Left lung (tissue), 10 donors: ENCODE results near the gene ALDH3A2. TPM values are rescaled to one million over a fixed set of nuclear protein-coding genes. Genes with fewer than 3 reads are reported as not detected.
A peak's percentile ranks its signal among the peaks of the same experiment; 100 is the strongest.

Experiments
- ATAC-seq: fragments of 200-7000 bp; cut with Tn5 transposase; one replicate; pipeline ENCODE4 v1.9.1; 2020; ENCODE audit warnings: moderate library complexity
- DNase-seq, 4 donors: peaks; one replicate each; pipeline ENCODE4 v3.0.0-alpha.2; 2013 to 2020
- H3K27ac ChIP-seq, 2 donors: fragments of 200-600 bp; sonication (generic) in 1 of 2; one replicate each; pipeline versions ENCODE4 v1.5.0 to v1.8.0; 2020 to 2021
- H3K27me3 ChIP-seq, 2 donors: fragments of 200-600 bp; sonication (generic) in 1 of 2; one replicate each; pipeline versions ENCODE4 v1.5.0 to v1.8.0; 2020 to 2021
- H3K36me3 ChIP-seq, 2 donors: fragments of 200-600 bp; sonication (generic) in 1 of 2; one replicate each; pipeline versions ENCODE4 v1.5.0 to v1.8.0; 2020 to 2021
- H3K4me1 ChIP-seq, 2 donors: fragments of 200-600 bp; one replicate each; pipeline ENCODE4 v1.8.0; 2021
- H3K4me3 ChIP-seq, 2 donors: fragments of 200-600 bp; sonication (generic) in 1 of 2; one replicate each; pipeline versions ENCODE4 v1.5.0 to v1.8.0; 2020 to 2021; ENCODE audit warnings: mild to moderate bottlenecking in 1 of 2
- H3K9me3 ChIP-seq, 2 donors: fragments of 200-600 bp; sonication (generic) in 1 of 2; one replicate each; pipeline versions ENCODE4 v1.5.0 to v1.8.0; 2020 to 2021
- CTCF ChIP-seq, 2 donors: fragments of 200-600 bp; sonication (generic) in 1 of 2; IDR thresholded peaks; one replicate each; pipeline versions ENCODE4 v1.5.0 to v1.8.0; 2021; ENCODE audit warnings: antibody characterized with exemption in 2 of 2
- intact Hi-C, 2 donors: fragments of 100-400 bp; cut with DNase I; formaldehyde crosslinking; loops; one replicate each; pipeline versions ENCODE4 v1.11.2 to v1.14.2; 2022
- polyA plus RNA-seq, 6 donors: library from polyadenylated mRNA; unstranded; fragments of 120-200 nt; gene quantifications; one replicate each; pipeline ENCODE4 v1.2.1, GENCODE V29; 2013; ENCODE audit not compliant: insufficient read length in 6 of 6
- total RNA-seq, 2 donors: library from RNA; stranded (reverse); fragmentation: NEBNext Ultra II Directional; extraction: Animal tissue kit (Norgen Biotek cat#: 25700); gene quantifications; one replicate each; pipeline ENCODE4 v1.2.1, GENCODE V29; 2021
- donor health status: DM: no; HTN: yes; CAD: no.
- donor health status: DM: no; HTN: no; CAD: no.

ALDH3A2 gene
- total and polyA plus RNA-seq, 8 donors, result 57.6 to 208 (median 70.1) TPM

- ATAC-seq (peak; percentile 35), DNase-seq (peak; percentile 64 to 89 (median 80))
- Histone ChIP-seq H3K36me3 (peaks cover 0 to 6% of the 10 kb centered on the region in 2 donors), H3K4me1 (peaks cover 13 to 53% of the 10 kb centered on the region in 2 donors), H3K4me3 (peak overlapping the region; percentile 74 to 81), H3K27me3 (no peaks in the 10 kb centered on the region), H3K9me3 (no peaks in the 10 kb centered on the region), H3K27ac (peak overlapping the region; percentile 93 to 96)
- intact Hi-C loops, result no loop called here
- no peak for TF ChIP-seq CTCF (IDR thresholded peaks at IDR 0.05)
These were observed 665 bp upstream of the ALDH3A2 start for GRCh38 chr17:19647697-19648474.

DNA sequence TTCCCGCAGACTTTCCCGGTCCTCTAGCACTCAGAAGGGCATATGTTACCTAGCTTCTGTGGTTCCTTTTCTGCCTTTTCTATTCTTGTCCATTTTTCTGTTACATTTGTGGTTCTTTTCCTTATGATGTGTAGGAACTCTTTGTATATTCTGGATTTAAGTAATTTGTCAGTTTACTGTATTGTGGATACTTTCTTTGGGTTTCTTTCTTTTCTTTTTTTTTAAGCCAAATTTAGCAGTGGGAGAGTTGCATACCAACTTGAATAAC is 657 bp downstream of the ALDH3A2 start:
- no peak for ATAC-seq
- H3K36me3 ChIP-seq, result peaks cover 0 to 19% of the 10 kb centered on the region in 2 donors
- H3K27me3 ChIP-seq, result no peaks in the 10 kb centered on the region
- intact Hi-C loops, result no loop called here
- peaks cover 13 to 53% of the 10 kb centered on the region in 2 donors for H3K4me1 ChIP-seq
- no peaks in the 10 kb centered on the region for H3K9me3 ChIP-seq
- H3K4me3 ChIP-seq, result peak overlapping the region; percentile 74 to 81
- H3K27ac ChIP-seq, result peak overlapping the region; percentile 93 to 96
- no peak for DNase-seq
- TF ChIP-seq CTCF (IDR thresholded peaks at IDR 0.05), result no peak

GRCh38 chr17:19650826-19651225 is 2.3 kb downstream of the ALDH3A2 start:
- H3K27me3 ChIP-seq, result no peaks in the 10 kb centered on the region
- no peak for TF ChIP-seq CTCF (IDR thresholded peaks at IDR 0.05)
- peak overlapping the region in 1 of 2 donors; percentile 74 for H3K4me3 ChIP-seq
- H3K9me3 ChIP-seq, result no peaks in the 10 kb centered on the region
- no peak for DNase-seq
- peaks cover 0 to 34% of the 10 kb centered on the region in 2 donors for H3K36me3 ChIP-seq
- intact Hi-C loops, result no loop called here
- ATAC-seq, result no peak
- peaks cover 13 to 53% of the 10 kb centered on the region in 2 donors for H3K4me1 ChIP-seq
- peak overlapping the region in 1 of 2 donors; percentile 9 for H3K27ac ChIP-seq

- Histone ChIP-seq H3K27ac (peak overlapping the region; percentile 9 to 24), H3K4me3 (peak overlapping the region in 1 of 2 donors; percentile 5)
These were observed 3.1 kb downstream of the ALDH3A2 start for GRCh38 chr17:19651451-19652238.

More at GRCh38 chr17:19651451-19652238, 3.1 kb downstream of the ALDH3A2 start:
- intact Hi-C loops, result no loop called here
- TF ChIP-seq CTCF (IDR thresholded peaks at IDR 0.05), result no peak
- Histone ChIP-seq H3K27me3 (no peaks in the 10 kb centered on the region), H3K4me1 (peaks cover 13 to 49% of the 10 kb centered on the region in 2 donors), H3K9me3 (no peaks in the 10 kb centered on the region), H3K36me3 (peaks cover 0 to 42% of the 10 kb centered on the region in 2 donors)
- DNase-seq (no peak), ATAC-seq (no peak)
